IMR-90 (cell line): ENCODE measurements around the gene CAMTA1. TPM values are rescaled to one million over a fixed set of nuclear protein-coding genes. Genes with fewer than 3 reads are reported as not detected.

Experiments
- ATAC-seq: fragments of 200-7000 bp; cut with Tn5 transposase; 2 replicates; pipeline ENCODE4 v1.9.1; 2020; ENCODE audit warnings: low read depth, mild to moderate bottlenecking, moderate library complexity
- BruUV-seq: library from RNA; stranded (reverse); fragments of 400-500 nt; replicated peaks from 2 replicates; lab custom pipeline; 2021; lab: Mats Ljungman, UMichigan
- CTCF ChIA-PET: fragments of 300-600 bp; formaldehyde crosslinking; extraction: SDS; loops from one replicate; lab custom pipeline; 2021; ENCODE audit warnings: antibody characterized with exemption; lab: Yijun Ruan, JAX
- POLR2A ChIA-PET: fragments of 300-600 bp; sonication (Branson Sonifier 250); formaldehyde crosslinking; loops from one replicate; lab custom pipeline; 2022; ENCODE audit warnings: antibody characterized with exemption; ENCODE audit not compliant: unreplicated experiment; lab: Charles Lee
- DNase-seq: peaks from one replicate; pipeline ENCODE4 v3.0.0; 2013
- H2AFZ ChIP-seq: replicated peaks from 2 replicates; pipeline ENCODE3; 2013; ENCODE audit warnings: low read length, mild to moderate bottlenecking; ENCODE audit not compliant: poor library complexity
- H2AK5ac ChIP-seq: 2 replicates; pipeline ENCODE4 v1.6.1; 2013; ENCODE audit warnings: low read depth, low read length, inconsistent platforms
- H2AK9ac ChIP-seq: replicated peaks from 2 replicates; pipeline ENCODE3; 2013; ENCODE audit warnings: mild to moderate bottlenecking, low read depth, low read length, moderate library complexity; ENCODE audit not compliant: poor library complexity
- H2BK120ac ChIP-seq: 2 replicates; pipeline ENCODE4 v1.6.1; 2013; ENCODE audit warnings: low read depth, low read length, inconsistent platforms
- H2BK15ac ChIP-seq: 3 replicates; pipeline ENCODE4 v1.6.1; 2013; ENCODE audit warnings: low read depth, low read length, inconsistent platforms
- H2BK20ac ChIP-seq: 2 replicates; pipeline ENCODE4 v1.6.1; 2013; ENCODE audit warnings: low read depth, mild to moderate bottlenecking, inconsistent platforms, low read length, moderate library complexity
- H2BK5ac ChIP-seq: 2 replicates; pipeline ENCODE4 v1.6.1; 2013; ENCODE audit warnings: mild to moderate bottlenecking, low read depth, low read length, inconsistent platforms; ENCODE audit not compliant: poor library complexity, severe bottlenecking
- H3K14ac ChIP-seq: replicated peaks from 2 replicates; pipeline ENCODE4 v1.6.1; 2013; ENCODE audit warnings: low read depth, low read length, inconsistent platforms
- H3K18ac ChIP-seq: 2 replicates; pipeline ENCODE4 v1.6.1; 2013; ENCODE audit warnings: low read depth, low read length, control low read depth
- H3K23ac ChIP-seq: 2 replicates; pipeline ENCODE4 v1.6.1; 2013; ENCODE audit warnings: low read depth, low read length, inconsistent platforms
- H3K27ac ChIP-seq: 2 replicates; pipeline ENCODE4 v1.5.1; 2013; ENCODE audit warnings: mild to moderate bottlenecking, control low read depth, low read length; ENCODE audit not compliant: insufficient read depth
- H3K27me3 ChIP-seq: 2 replicates; pipeline ENCODE4 v1.6.1; 2013; ENCODE audit warnings: low read length; ENCODE audit not compliant: control insufficient read depth, insufficient read depth
- H3K36me3 ChIP-seq: 2 replicates; pipeline ENCODE4 v1.6.1; 2013; ENCODE audit warnings: low read length, mixed read lengths; ENCODE audit not compliant: control insufficient read depth, insufficient read depth
- H3K4ac ChIP-seq: 2 replicates; pipeline ENCODE4 v1.6.1; 2013; ENCODE audit warnings: low read depth, low read length, inconsistent platforms
- H3K4me1 ChIP-seq: 2 replicates; pipeline ENCODE4 v1.6.1; 2013; ENCODE audit warnings: low read length, mixed read lengths; ENCODE audit not compliant: control insufficient read depth, insufficient read depth
- H3K4me2 ChIP-seq: 2 replicates; pipeline ENCODE4 v1.6.1; 2013; ENCODE audit warnings: low read depth, mild to moderate bottlenecking, control low read depth, low read length, moderate library complexity
- H3K4me3 ChIP-seq: 2 replicates; pipeline ENCODE4 v1.5.1; 2013; ENCODE audit warnings: low read depth, mild to moderate bottlenecking, control low read depth, low read length, moderate library complexity; ENCODE audit not compliant: insufficient read depth
- H3K56ac ChIP-seq: 2 replicates; pipeline ENCODE4 v1.6.1; 2013; ENCODE audit warnings: low read length, inconsistent platforms; ENCODE audit not compliant: insufficient read depth; ENCODE audit errors: extremely low read depth
- H3K79me1 ChIP-seq, 2 experiments: 2 replicates each; pipeline ENCODE4 v1.6.1; 2013; ENCODE audit warnings: low read length in 2 of 2, inconsistent platforms in 1 of 2, low read depth in 1 of 2
- H3K9ac ChIP-seq: 2 replicates; pipeline ENCODE4 v1.6.1; 2013; ENCODE audit warnings: low read depth, low read length, control low read depth
- H3K9me1 ChIP-seq: 2 replicates; pipeline ENCODE4 v1.6.1; 2013; ENCODE audit warnings: low read length, inconsistent platforms; ENCODE audit not compliant: insufficient read depth
- H3K9me3 ChIP-seq: 2 replicates; pipeline ENCODE4 v1.6.1; 2013; ENCODE audit warnings: low read length; ENCODE audit not compliant: control insufficient read depth, insufficient read depth
- H4K20me1 ChIP-seq: 2 replicates; pipeline ENCODE4 v1.6.1; 2013; ENCODE audit warnings: low read length, inconsistent platforms; ENCODE audit not compliant: insufficient read depth
- H4K5ac ChIP-seq: 2 replicates; pipeline ENCODE4 v1.6.1; 2013; ENCODE audit warnings: mild to moderate bottlenecking, low read depth, low read length, control low read depth
- H4K8ac ChIP-seq, 2 experiments: 2 replicates each; pipeline ENCODE4 v1.6.1; 2013; ENCODE audit warnings: low read depth in 2 of 2, low read length in 2 of 2, control low read depth in 1 of 2, inconsistent platforms in 1 of 2
- H4K91ac ChIP-seq: 2 replicates; pipeline ENCODE4 v1.6.1; 2013; ENCODE audit warnings: low read depth, low read length, inconsistent platforms; ENCODE audit not compliant: insufficient read depth
- CHD1 ChIP-seq: IDR thresholded peaks from 2 replicates; pipeline ENCODE4 v1.6.1; 2012; ENCODE audit warnings: low read depth, low read length, improper control_type of control experiment
- RCOR1 ChIP-seq: IDR thresholded peaks from 2 replicates; pipeline ENCODE4 v1.6.1; 2012; ENCODE audit warnings: mild to moderate bottlenecking, low read length, improper control_type of control experiment; ENCODE audit not compliant: insufficient replicate concordance
- WGBS, 2 experiments: methylation state at CpG; one replicate each; pipeline versions ENCODE4 v1.1.5 to v1.1.7; 2013; ENCODE audit warnings: missing lambda C conversion rate in 2 of 2; ENCODE audit not compliant: insufficient read length in 1 of 2; ENCODE audit errors: extremely low coverage in 2 of 2; 5-methylcytosine and 5-hydroxymethylcytosine counted together
- dilution Hi-C: fragments of 300-500 bp; cut with HindIII; formaldehyde crosslinking; loops from one replicate; pipeline ENCODE4 v1.14.3; 2018; ENCODE audit warnings: low sequenced_read_pairs; ENCODE audit not compliant: unreplicated experiment
- in situ Hi-C: fragments of 300-500 bp; cut with MboI; formaldehyde crosslinking; loops from 3 replicates; pipeline ENCODE4 v1.14.3; 2019; ENCODE audit warnings: low sequenced_read_pairs, inconsistent platforms, mixed read lengths
- intact Hi-C: fragments of 100-400 bp; cut with micrococcal nuclease; formaldehyde crosslinking; loops from 2 replicates; pipeline ENCODE4 v1.10.0; 2022
- polyA plus RNA-seq, 3 experiments: library from polyadenylated mRNA; depleted of rRNA; stranded (reverse); fragments of >200 nt; gene quantifications; 2 replicates each; pipeline ENCODE4 v1.2.3, GENCODE V29; 2012; ENCODE audit warnings: low replicate concordance in 1 of 3
- total RNA-seq: library from RNA; depleted of rRNA; stranded (reverse); fragments of >200 nt; gene quantifications from 2 replicates; pipeline ENCODE4 v1.2.3, GENCODE V29; 2012

CAMTA1 gene
- total and polyA plus RNA-seq, 2 of the 4 experiments (the other 2 are of a cell fraction) = 35.5 to 74.3 TPM

- POLR2A ChIA-PET = no interaction called here
- dilution Hi-C loops = no loop called here
- DNase-seq = peak; percentile 36
These were observed 743.3 kb downstream of the CAMTA1 start for GRCh38 chr1:7528386-7529198.

More at GRCh38 chr1:7528386-7529198, 743.3 kb downstream of the CAMTA1 start:
- 0 out of 2 replicates have a peak, but pooled peaks cover 3% of the 10 kb centered on the region for H3K9me1 ChIP-seq
- no peak overlapping the region for H2BK120ac ChIP-seq
- no peak overlapping the region for H3K4ac ChIP-seq
- H3K36me3 ChIP-seq = no peaks in the 10 kb centered on the region
- H4K20me1 ChIP-seq = no peaks in the 10 kb centered on the region
- H2BK15ac ChIP-seq = no peak overlapping the region
- H2AK9ac ChIP-seq = no peak overlapping the region
- peaks cover 8% of the 10 kb centered on the region for H3K4me1 ChIP-seq
- no peaks in the 10 kb centered on the region for H3K9me3 ChIP-seq
- H2BK20ac ChIP-seq = no peak overlapping the region
- no peak overlapping the region for H3K9ac ChIP-seq
- no peak overlapping the region for H3K4me2 ChIP-seq
- H3K14ac ChIP-seq = no peak overlapping the region
- no peak overlapping the region for H4K8ac ChIP-seq
- WGBS, 2 experiments = 60% methylated on average over 2 of the region's 6 CpGs; no CpG with 5 or more reads in 1 of the 2 experiments
- H3K4me3 ChIP-seq = no peak overlapping the region
- H3K27me3 ChIP-seq = no peaks in the 10 kb centered on the region
- BruUV-seq = no TSS peak
- CTCF ChIA-PET = interaction anchor here (1.3 to 1.4 kb wide), 2 partner anchors 74 to 261 kb away, joined by 3 to 4 read pairs; no protein-coding TSS in a partner anchor
- ATAC-seq = peak; percentile 58
- no peak overlapping the region for H3K27ac ChIP-seq
- H4K5ac ChIP-seq = no peak overlapping the region
- no peak overlapping the region for H2AK5ac ChIP-seq
- in situ Hi-C loops = no loop called here
- TF ChIP-seq RCOR1 = peak; percentile 65
- no peak for TF ChIP-seq CHD1
- no peaks in the 10 kb centered on the region for H3K79me1 ChIP-seq
- intact Hi-C loops = no loop called here
- no peak overlapping the region for H3K23ac ChIP-seq
- H4K91ac ChIP-seq = no peak overlapping the region
- H3K18ac ChIP-seq = no peak overlapping the region
- H2BK5ac ChIP-seq = no peak overlapping the region
- no peak overlapping the region for H3K56ac ChIP-seq
- H2AFZ ChIP-seq = no peak overlapping the region
